Tongue (tissue), 2 donors: ENCODE measurements around the gene POU3F3. TPM values are rescaled to one million over a fixed set of nuclear protein-coding genes. Genes with fewer than 3 reads are reported as not detected.

ENCODE experiments used
- small RNA-seq: library from RNA; depleted of rRNA; stranded (forward); fragments of <200 nt; gene quantifications from one replicate; pipeline ENCODE3, GENCODE V24; 2014; ENCODE audit warnings: low replicate concordance
- total RNA-seq: library from RNA; depleted of rRNA; stranded (reverse); fragments of >200 nt; gene quantifications from one replicate; pipeline ENCODE4 v1.2.3, GENCODE V29; 2014

The POU3F3 gene
- total RNA-seq, 1 donor from 2014 or later: not detected

Small RNAs within 50 kb of the gene (small RNA-seq; reads per million reads assigned to genes)
- gene AC018730.1: not detected

Other genes starting within 250 kb of the POU3F3 start
- gene MRPS9, start 184.0 kb downstream of the POU3F3 start, total RNA-seq: 32.2 TPM